A549 (cell line): Measurements from ENCODE around the gene CGB2.

Source experiments
- EHMT2 ChIP-seq: fragments of 200-600 bp; sonication (generic); IDR thresholded peaks from 2 replicates; pipeline ENCODE4 v1.6.1; 2016; ENCODE audit warnings: antibody characterized with exemption, low read depth, mild to moderate bottlenecking, moderate library complexity
- EP300 ChIP-seq, 2 experiments: fragments of >200 bp; sonication (Bioruptor Twin); formaldehyde crosslinking; IDR thresholded peaks; 2 replicates in 1 of 2; 3 replicates in 1 of 2; pipeline ENCODE4 v1.6.1; 2016 to 2017
- MAFK ChIP-seq: fragments of 450-650 bp; IDR thresholded peaks from 2 replicates; pipeline ENCODE4 v1.6.1; 2014; ENCODE audit not compliant: partially characterized antibody
- RFX5 ChIP-seq: fragments of 450-650 bp; IDR thresholded peaks from 2 replicates; pipeline ENCODE4 v1.7.1; 2014; ENCODE audit warnings: antibody characterized with exemption, mild to moderate bottlenecking, moderate library complexity
- TF ChIP-seq, protein P1 (sequence below): fragments of >200 bp; sonication (Bioruptor Twin); formaldehyde crosslinking; IDR thresholded peaks from 3 replicates; pipeline ENCODE4 v1.5.1; 2016

DNA sequence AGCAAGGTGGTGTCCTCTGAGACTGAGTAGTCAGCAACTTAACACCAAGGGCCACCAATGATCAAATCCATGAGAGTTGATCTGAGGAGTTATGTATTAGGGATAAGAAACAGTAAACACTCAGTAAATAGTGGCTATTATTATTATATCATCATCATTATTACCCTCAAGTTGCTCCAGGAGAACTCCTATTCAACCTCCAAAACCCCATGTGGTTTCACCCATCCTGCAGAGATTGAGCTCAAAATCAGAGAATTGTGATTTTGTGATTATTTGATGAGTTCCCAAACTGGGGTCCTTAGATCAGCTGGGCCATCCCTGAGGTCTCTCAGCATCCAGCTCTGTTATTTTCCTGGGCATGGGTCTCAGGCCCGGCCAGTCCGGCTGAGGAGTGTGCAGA lies 29.3 kb downstream of the CGB2 start:
- TF ChIP-seq RFX5 (no peak), EP300 (IDR thresholded peaks at IDR 0.05) (no peak), EHMT2 (no peak), MAFK (no peak)
- TF ChIP-seq, protein P1, sequence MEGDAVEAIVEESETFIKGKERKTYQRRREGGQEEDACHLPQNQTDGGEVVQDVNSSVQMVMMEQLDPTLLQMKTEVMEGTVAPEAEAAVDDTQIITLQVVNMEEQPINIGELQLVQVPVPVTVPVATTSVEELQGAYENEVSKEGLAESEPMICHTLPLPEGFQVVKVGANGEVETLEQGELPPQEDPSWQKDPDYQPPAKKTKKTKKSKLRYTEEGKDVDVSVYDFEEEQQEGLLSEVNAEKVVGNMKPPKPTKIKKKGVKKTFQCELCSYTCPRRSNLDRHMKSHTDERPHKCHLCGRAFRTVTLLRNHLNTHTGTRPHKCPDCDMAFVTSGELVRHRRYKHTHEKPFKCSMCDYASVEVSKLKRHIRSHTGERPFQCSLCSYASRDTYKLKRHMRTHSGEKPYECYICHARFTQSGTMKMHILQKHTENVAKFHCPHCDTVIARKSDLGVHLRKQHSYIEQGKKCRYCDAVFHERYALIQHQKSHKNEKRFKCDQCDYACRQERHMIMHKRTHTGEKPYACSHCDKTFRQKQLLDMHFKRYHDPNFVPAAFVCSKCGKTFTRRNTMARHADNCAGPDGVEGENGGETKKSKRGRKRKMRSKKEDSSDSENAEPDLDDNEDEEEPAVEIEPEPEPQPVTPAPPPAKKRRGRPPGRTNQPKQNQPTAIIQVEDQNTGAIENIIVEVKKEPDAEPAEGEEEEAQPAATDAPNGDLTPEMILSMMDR, result no peak
